ENCODE measurements around the gene SPATA2L.

- TF ChIP-seq CTCF (IDR thresholded peaks at IDR 0.05; ENCODE audit: insufficient read depth, low read length, poor library complexity, severe bottlenecking) = no peak
- TF ChIP-seq EZH2phosphoT487 (conservative IDR thresholded peaks at IDR 0.05; ENCODE audit: low read length) = no peak
Measured at GRCh38 chr16:89701425-89702406, at the start of gene SPATA2L.
